ENCODE measurements around the gene BTBD16. TPM values are rescaled to one million over a fixed set of nuclear protein-coding genes. Genes with fewer than 3 reads are reported as not detected.

The BTBD16 gene
- total RNA-seq, 1 experiment from 2014 or later, result not detected

DNA sequence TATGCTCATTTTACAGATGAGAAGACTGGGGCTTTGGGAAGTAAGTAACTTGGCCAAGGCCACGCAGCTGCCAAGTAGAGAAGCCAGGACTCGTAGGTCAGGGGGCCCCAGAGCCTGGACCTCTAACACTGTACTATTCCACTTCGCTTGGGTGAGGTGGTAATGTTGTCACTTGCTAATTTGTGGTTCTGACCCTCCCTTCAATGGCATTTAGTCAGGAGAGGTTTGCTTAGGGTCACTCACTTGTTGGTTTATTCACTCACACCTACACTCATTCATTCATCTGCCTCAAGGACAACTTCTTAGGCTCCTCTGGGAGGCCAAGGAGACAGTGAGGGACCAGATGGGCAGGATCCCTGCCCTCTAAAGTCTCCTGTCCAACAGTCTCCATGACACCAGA lies 21.3 kb downstream of the BTBD16 start:
- no peak overlapping the region for H3K4me3 Mint-ChIP-seq
- H3K14ac ChIP-seq (ENCODE audit: insufficient read depth, low read length), result no peak overlapping the region

More for the DNA sequence above, 21.3 kb downstream of the BTBD16 start:
- Histone ChIP-seq H2AFZ (ENCODE audit: low read length) (no peak overlapping the region), H2BK15ac (ENCODE audit: low read depth, low read length) (no peak overlapping the region), H3K4ac (ENCODE audit: low read depth, low read length) (no peak overlapping the region), H3K27me3 (ENCODE audit: insufficient read depth, low read length) (no peaks in the 10 kb centered on the region), H3K79me2 (ENCODE audit: insufficient read depth, low read length) (no peaks in the 10 kb centered on the region), H2AK5ac (ENCODE audit: insufficient read length, low read length) (no peak overlapping the region), H3K23ac (ENCODE audit: insufficient read length, low read depth, low read length) (no peak overlapping the region), H3K18ac (ENCODE audit: insufficient read length, low read depth, low read length) (no peak overlapping the region), H3T11ph (ENCODE audit: low read length) (no peak overlapping the region), H3K27ac (ENCODE audit: insufficient read length, low read depth, low read length) (no peak overlapping the region), H4K20me1 (ENCODE audit: control insufficient read depth, insufficient read depth, insufficient read length) (no peaks in the 10 kb centered on the region), H2BK120ac (ENCODE audit: low read depth, low read length, poor library complexity, severe bottlenecking) (no peak overlapping the region), H4K5ac (ENCODE audit: insufficient read length, low read depth, low read length) (no peak overlapping the region), H3K9ac (ENCODE audit: extremely low read depth, insufficient read length, low read length) (no peak overlapping the region), H3K56ac (ENCODE audit: insufficient read length, low read depth, low read length) (no peak overlapping the region), H3K9me3 (ENCODE audit: control insufficient read depth, low read depth, low read length) (no peaks in the 10 kb centered on the region), H3K23me2 (ENCODE audit: insufficient read length, low read depth, low read length, poor library complexity, severe bottlenecking) (no peaks in the 10 kb centered on the region), H3K4me2 (ENCODE audit: insufficient read depth, insufficient read length, low read length) (no peak overlapping the region), H2BK5ac (ENCODE audit: insufficient read length, low read length) (no peak overlapping the region), H4K91ac (ENCODE audit: insufficient read length, low read depth, low read length) (no peak overlapping the region), H2BK20ac (ENCODE audit: low read depth, low read length, poor library complexity, severe bottlenecking) (no peak overlapping the region), H2BK12ac (ENCODE audit: insufficient read length, low read depth, low read length) (no peak overlapping the region), H4K8ac (replicated peaks; ENCODE audit: insufficient read length, low read depth, low read length) (no peak overlapping the region), H3K4me1 (ENCODE audit: insufficient read depth, low read length) (no peaks in the 10 kb centered on the region), H3K79me1 (ENCODE audit: insufficient read depth, low read depth, low read length, poor library complexity, severe bottlenecking) (no peaks in the 10 kb centered on the region)
- no peaks in the 10 kb centered on the region; a peak in 1 of 7 replicates for H3K36me3 Mint-ChIP-seq (ENCODE audit: insufficient read depth in 1 of 3, low read depth in 3 of 3)
- peaks cover 11 to 12% of the 10 kb centered on the region in 2 experiments for H3K4me1 Mint-ChIP-seq
- TF ChIP-seq, protein P1, sequence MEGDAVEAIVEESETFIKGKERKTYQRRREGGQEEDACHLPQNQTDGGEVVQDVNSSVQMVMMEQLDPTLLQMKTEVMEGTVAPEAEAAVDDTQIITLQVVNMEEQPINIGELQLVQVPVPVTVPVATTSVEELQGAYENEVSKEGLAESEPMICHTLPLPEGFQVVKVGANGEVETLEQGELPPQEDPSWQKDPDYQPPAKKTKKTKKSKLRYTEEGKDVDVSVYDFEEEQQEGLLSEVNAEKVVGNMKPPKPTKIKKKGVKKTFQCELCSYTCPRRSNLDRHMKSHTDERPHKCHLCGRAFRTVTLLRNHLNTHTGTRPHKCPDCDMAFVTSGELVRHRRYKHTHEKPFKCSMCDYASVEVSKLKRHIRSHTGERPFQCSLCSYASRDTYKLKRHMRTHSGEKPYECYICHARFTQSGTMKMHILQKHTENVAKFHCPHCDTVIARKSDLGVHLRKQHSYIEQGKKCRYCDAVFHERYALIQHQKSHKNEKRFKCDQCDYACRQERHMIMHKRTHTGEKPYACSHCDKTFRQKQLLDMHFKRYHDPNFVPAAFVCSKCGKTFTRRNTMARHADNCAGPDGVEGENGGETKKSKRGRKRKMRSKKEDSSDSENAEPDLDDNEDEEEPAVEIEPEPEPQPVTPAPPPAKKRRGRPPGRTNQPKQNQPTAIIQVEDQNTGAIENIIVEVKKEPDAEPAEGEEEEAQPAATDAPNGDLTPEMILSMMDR (conservative IDR thresholded peaks at IDR 0.05), result no peak
- no peak for DNase-seq
- peaks cover 0 to 2% of the 10 kb centered on the region in 2 experiments; a peak in 2 of 5 replicates for H3K9me3 Mint-ChIP-seq
- no CpG with 5 or more reads among the region's 3 CpGs for WGBS (ENCODE audit: extremely low coverage, insufficient read length, low lambda C conversion rate)
- H3K27me3 Mint-ChIP-seq (ENCODE audit: low read depth), result peaks cover 3% of the 10 kb centered on the region
- H3K27ac Mint-ChIP-seq, result no peak overlapping the region
